NOMO-1 (cell line): ENCODE measurements around the gene PRMT5.
A peak's percentile ranks its signal among the peaks of the same experiment; 100 is the strongest.

Source experiments
- DNase-seq, 2 experiments: peaks; one replicate each; lab custom pipeline; 2025; ENCODE audit not compliant: unreplicated experiment in 2 of 2; lab: John Stamatoyannopoulos, UW

The PRMT5 gene

GRCh38 chr14:22898302-22899090 lies 30.7 kb downstream of the PRMT5 start:
- DNase-seq = no peak

DNA sequence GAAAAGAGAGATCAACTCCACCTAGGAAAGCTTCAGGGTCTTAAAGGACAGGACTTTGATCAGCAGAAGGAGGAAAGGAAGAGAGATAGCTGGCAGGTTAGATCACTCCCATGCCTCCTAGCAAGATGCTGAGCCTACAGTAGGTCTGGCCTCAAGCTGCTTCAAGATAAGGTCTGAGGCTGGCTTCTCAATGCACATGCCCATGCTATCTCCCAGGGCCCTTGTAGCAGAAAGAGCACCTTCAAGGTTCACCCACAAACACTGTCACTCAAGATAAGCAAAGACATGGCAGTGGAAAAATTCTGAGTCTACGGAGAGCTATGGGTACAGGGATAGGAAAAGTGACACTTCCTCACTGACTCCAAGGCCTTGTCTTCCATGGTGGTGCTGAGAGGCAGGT lies 31.8 kb downstream of the PRMT5 start:
- DNase-seq = no peak

DNA sequence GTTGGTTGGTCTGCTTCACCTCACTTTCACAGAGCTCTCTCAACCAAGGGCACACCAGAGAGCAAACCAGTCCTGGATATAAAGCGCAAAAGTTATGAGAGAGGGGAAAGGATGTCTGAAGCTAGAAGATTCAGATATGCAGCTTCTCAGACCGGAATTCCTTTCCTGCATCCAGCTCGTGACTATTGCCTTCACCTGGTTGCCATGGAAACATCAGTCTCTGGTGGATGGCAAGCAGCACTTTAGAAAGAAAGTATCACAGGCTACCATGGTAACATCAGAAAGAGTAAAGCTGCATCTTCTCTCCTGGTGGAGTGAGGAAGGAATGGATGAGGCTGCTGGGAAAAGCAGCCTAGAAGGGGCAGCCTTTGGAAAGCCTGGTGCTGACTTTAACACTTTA lies 32.4 kb downstream of the PRMT5 start:
- DNase-seq = no peak

GRCh38 chr14:22896356-22896755 lies 32.8 kb downstream of the PRMT5 start:
- DNase-seq = no peak

- no peak for DNase-seq
These were observed 33.8 kb downstream of the PRMT5 start for GRCh38 chr14:22895402-22895801.

DNA sequence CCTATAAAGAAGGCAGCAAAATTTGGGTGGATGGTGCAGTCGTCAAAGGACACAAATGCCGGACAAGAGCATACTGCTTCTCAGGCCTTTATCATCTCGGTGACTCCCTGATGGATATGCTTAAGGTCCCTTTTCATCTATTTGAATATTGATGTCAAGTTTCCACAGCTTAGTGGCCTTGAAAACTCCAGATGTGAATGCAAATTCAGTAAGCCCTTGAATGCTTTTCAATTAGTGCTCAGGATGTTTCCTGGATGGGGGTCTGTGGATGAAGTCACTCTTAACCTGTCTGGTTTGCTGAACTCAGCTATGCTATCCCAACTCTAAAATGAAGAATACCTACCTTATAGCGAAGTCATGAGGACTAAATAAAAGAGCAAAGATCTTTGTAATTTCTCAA lies 35.5 kb downstream of the PRMT5 start:
- DNase-seq = no peak

DNA sequence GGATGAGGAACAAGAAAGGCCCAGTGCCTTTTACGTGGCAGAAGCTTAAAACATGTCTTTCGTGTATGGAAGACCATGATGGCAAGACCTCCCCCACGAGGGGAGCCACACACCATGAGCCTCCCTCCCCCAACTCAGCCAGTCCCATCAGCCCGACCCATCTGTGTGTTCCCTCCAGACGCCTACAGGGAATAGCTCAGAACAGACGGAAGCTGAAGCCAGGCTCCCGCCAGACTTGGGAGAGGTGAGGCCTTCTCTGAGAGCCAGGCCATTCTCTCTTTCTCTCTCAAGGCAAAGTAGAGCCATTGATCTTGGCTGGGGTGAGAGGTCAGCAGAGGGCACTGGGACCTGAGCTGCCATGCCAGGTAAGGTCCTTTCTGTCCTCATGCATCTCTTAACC lies 36.7 kb downstream of the PRMT5 start:
- DNase-seq = no peak

- DNase-seq = no peak
These were observed 38.8 kb downstream of the PRMT5 start for GRCh38 chr14:22890416-22890815.

GRCh38 chr14:22888662-22889061 lies 40.5 kb downstream of the PRMT5 start:
- DNase-seq = no peak

GRCh38 chr14:22887990-22888378 lies 41.2 kb downstream of the PRMT5 start:
- DNase-seq = no peak

DNA sequence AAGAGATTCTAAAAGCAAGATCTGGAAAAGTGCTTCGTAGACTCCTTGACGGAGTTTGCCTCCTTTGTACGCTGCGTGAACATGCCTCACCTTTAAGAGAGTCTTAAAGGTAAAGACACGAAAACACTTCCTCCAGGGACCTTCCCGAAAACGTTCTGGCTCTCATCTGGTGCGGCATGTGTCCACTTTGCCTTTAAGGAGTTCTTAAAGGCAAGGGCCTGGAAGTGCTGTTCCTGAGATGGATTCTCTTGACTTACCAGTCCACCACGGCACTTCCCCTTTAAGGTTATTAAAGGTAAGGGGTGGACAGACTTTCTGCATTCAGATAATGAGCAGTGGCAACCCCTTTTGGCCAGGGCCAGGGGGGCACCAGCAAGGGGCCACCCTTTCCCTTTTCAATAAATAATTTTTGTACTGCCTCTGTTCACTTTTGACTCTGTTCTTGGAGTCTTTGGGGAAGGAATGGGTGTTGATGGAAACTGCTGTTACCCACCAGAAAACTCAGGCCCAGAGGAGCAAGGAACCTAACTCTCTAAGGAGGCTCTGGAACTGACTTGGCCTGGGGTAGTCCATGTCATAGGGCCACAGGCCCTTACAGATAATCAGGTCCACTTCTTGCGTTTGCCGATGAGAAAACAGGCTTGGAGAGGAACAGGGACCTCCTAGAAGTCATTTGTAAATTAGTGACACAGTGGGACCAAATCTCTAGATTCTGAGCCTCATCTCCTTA lies 41.8 kb downstream of the PRMT5 start:
- peak; percentile 76 to 86 for DNase-seq

DNA sequence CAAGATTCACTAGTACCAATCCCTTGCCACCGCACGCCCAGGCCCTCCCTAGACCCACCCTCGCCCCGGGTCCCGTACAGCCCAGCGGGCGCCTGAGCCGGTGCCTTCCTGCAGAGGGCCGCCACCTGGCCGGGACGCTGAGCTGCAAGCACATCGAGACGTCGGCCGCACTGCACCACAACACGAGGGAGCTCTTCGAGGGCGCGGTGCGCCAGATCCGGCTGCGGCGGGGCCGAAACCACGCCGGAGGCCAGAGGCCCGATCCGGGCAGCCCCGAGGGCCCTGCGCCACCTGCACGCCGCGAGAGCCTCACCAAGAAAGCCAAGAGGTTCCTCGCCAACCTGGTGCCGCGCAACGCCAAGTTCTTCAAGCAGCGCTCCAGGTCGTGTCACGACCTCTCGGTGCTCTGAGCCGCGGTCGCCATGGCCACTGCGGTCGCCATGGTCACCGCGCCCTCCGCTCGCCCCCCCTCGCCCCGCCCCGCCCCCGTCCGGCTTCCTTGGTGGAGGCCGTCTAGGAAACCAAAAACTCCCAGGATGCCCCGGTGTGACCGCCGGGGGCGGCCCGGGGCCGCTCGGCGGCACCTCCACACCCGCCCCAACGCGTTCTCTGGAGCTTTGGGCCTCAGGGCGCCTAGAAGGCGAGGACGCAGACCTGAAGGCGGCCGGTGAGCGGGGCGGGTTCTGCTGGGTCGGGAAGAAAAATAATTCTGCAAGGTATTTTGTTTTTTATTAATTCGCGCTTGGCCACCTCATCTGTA lies 42.5 kb downstream of the PRMT5 start:
- DNase-seq = peak; percentile 70 to 73

DNA sequence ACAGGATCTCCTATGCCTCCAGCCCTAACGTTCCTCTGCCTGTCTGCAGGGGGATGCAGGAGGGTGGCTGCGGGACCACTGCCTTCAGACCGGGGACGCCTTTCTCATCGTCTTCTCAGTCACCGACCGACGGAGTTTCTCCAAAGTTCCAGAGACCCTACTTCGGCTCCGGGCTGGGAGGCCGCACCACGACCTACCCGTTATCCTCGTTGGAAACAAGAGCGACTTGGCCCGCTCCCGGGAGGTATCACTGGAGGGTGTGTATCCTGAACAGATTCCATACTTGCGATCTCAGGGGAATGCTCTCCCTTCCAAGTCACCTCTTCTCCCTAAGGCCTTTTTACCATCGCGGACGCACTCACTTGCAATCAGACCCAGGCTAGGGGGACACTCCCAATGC lies 43.2 kb downstream of the PRMT5 start:
- DNase-seq = no peak

- no peak for DNase-seq
These were observed 44.2 kb downstream of the PRMT5 start for GRCh38 chr14:22884738-22885523.

GRCh38 chr14:22884076-22884737 lies 45.0 kb downstream of the PRMT5 start:
- DNase-seq = no peak

- no peak for DNase-seq
These were observed 45.8 kb downstream of the PRMT5 start, which contains the start of gene REM2 for GRCh38 chr14:22883173-22883976. TSS of gene REM2 (plus strand) at chr14:22883222. CDS start at chr14:22883288, 66 bp downstream.

DNA sequence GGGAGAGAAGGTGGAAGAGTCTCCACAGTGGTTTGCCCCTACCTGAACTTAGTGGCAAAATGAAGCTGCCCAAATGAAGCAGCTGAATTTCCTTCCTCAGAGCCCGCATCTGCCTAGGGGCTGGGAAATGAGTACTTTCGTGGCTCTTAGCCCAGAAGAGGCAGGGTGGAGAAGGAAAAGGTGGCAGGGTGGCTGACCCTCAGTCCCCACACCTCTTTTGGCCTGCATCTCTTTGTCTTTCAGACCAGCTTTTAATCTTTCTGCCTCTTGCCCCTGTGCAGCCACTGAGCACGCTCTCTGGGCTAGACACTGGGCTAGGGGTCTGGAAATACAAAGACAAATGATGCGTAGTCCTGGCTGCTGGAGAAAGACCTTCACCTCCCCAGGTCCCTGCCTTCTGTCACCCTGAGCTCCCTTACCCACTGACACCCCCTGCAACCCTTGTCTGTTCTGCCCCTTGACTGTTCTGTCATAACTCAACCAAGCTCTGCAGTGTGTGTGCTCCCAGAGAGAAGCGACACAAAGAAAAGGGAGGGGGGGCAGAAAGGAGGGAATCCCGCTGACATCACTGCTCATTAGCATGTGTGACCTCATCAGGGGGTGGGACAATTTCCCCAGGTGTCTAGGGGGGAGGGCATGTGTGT lies 46.5 kb downstream of the PRMT5 start:
- DNase-seq = no peak

DNA sequence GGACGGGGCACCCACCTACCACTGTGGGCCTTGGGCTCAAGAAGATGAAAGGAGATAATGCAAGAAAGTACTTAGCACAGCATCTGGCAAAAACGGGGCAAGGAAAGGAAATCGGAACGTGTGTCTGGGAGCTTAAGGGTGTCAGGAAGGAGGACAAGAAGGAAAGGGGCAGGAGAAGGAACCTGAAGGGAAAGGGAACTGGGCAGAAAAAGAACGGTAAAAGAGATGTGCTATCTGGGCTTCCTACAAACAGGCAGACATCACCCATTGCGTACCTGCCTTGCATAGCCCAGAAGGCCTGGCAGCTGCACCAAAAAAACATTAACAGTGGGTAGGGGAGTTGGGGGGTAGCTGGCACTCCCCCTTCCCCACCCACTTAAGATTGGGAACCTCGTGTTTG lies 47.1 kb downstream of the PRMT5 start:
- no peak for DNase-seq
